Left lung (tissue), 10 donors: ENCODE data around the gene SARS2. TPM values are rescaled to one million over a fixed set of nuclear protein-coding genes. Genes with fewer than 3 reads are reported as not detected.
A peak's percentile ranks its signal among the peaks of the same experiment; 100 is the strongest.

ENCODE experiments used
- ATAC-seq: fragments of 200-7000 bp; cut with Tn5 transposase; one replicate; pipeline ENCODE4 v1.9.1; 2020; ENCODE audit warnings: moderate library complexity
- DNase-seq, 4 donors: peaks; one replicate each; pipeline ENCODE4 v3.0.0-alpha.2; 2013 to 2020
- H3K27ac ChIP-seq, 2 donors: fragments of 200-600 bp; sonication (generic) in 1 of 2; one replicate each; pipeline versions ENCODE4 v1.5.0 to v1.8.0; 2020 to 2021
- H3K27me3 ChIP-seq, 2 donors: fragments of 200-600 bp; sonication (generic) in 1 of 2; one replicate each; pipeline versions ENCODE4 v1.5.0 to v1.8.0; 2020 to 2021
- H3K36me3 ChIP-seq, 2 donors: fragments of 200-600 bp; sonication (generic) in 1 of 2; one replicate each; pipeline versions ENCODE4 v1.5.0 to v1.8.0; 2020 to 2021
- H3K4me1 ChIP-seq, 2 donors: fragments of 200-600 bp; one replicate each; pipeline ENCODE4 v1.8.0; 2021
- H3K4me3 ChIP-seq, 2 donors: fragments of 200-600 bp; sonication (generic) in 1 of 2; one replicate each; pipeline versions ENCODE4 v1.5.0 to v1.8.0; 2020 to 2021; ENCODE audit warnings: mild to moderate bottlenecking in 1 of 2
- H3K9me3 ChIP-seq, 2 donors: fragments of 200-600 bp; sonication (generic) in 1 of 2; one replicate each; pipeline versions ENCODE4 v1.5.0 to v1.8.0; 2020 to 2021
- intact Hi-C, 2 donors: fragments of 100-400 bp; cut with DNase I; formaldehyde crosslinking; loops; one replicate each; pipeline versions ENCODE4 v1.11.2 to v1.14.2; 2022
- polyA plus RNA-seq, 6 donors: library from polyadenylated mRNA; unstranded; fragments of 120-200 nt; gene quantifications; one replicate each; pipeline ENCODE4 v1.2.1, GENCODE V29; 2013; ENCODE audit not compliant: insufficient read length in 6 of 6
- total RNA-seq, 2 donors: library from RNA; stranded (reverse); fragmentation: NEBNext Ultra II Directional; extraction: Animal tissue kit (Norgen Biotek cat#: 25700); gene quantifications; one replicate each; pipeline ENCODE4 v1.2.1, GENCODE V29; 2021
- TF ChIP-seq, protein P1 (sequence below), 2 donors: fragments of 200-600 bp; sonication (generic) in 1 of 2; IDR thresholded peaks; one replicate each; pipeline versions ENCODE4 v1.5.0 to v1.8.0; 2021; ENCODE audit warnings: antibody characterized with exemption in 2 of 2
- donor health status: DM: no; HTN: yes; CAD: no.
- donor health status: DM: no; HTN: no; CAD: no.

SARS2 gene
- total and polyA plus RNA-seq, 8 donors: 15.4 to 43.8 (median 34.6) TPM

DNA sequence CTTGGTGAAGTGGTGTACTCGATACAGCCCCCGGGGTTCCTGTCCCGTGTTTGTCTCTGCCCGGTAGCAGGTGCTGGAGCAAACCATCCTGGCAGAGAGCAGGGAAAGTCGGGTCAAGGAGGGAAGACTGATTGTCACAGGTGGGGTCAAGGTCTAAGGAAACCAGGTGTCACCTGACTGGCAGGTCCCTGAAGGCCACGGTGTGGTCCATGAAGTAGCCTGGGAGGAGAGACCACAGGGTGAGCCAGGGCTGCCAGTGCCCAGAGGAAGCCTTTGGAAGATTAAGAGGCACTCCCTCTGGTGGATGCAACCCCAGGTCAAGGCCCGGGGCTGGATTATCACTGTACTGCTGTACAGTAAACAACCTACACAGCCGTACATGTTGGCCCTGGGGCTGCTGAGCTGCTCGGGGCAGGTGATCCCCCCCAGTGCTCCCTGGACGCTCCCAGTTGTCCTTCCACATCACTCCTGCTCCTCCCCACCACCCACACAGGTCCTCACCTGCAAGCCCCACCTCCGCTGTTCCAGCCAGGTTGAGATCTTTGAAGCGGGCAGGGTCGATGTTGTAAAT lies 12.6 kb downstream of the SARS2 start:
- intact Hi-C loops: no loop called here
- TF ChIP-seq, protein P1, sequence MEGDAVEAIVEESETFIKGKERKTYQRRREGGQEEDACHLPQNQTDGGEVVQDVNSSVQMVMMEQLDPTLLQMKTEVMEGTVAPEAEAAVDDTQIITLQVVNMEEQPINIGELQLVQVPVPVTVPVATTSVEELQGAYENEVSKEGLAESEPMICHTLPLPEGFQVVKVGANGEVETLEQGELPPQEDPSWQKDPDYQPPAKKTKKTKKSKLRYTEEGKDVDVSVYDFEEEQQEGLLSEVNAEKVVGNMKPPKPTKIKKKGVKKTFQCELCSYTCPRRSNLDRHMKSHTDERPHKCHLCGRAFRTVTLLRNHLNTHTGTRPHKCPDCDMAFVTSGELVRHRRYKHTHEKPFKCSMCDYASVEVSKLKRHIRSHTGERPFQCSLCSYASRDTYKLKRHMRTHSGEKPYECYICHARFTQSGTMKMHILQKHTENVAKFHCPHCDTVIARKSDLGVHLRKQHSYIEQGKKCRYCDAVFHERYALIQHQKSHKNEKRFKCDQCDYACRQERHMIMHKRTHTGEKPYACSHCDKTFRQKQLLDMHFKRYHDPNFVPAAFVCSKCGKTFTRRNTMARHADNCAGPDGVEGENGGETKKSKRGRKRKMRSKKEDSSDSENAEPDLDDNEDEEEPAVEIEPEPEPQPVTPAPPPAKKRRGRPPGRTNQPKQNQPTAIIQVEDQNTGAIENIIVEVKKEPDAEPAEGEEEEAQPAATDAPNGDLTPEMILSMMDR (IDR thresholded peaks at IDR 0.05): no peak
- no peak overlapping the region for H3K27ac ChIP-seq
- no peak overlapping the region for H3K4me3 ChIP-seq
- peaks cover 0 to 26% of the 10 kb centered on the region in 2 donors for H3K36me3 ChIP-seq
- H3K4me1 ChIP-seq: no peaks in the 10 kb centered on the region
- ATAC-seq (no peak), DNase-seq (no peak)
- H3K9me3 ChIP-seq: no peaks in the 10 kb centered on the region
- H3K27me3 ChIP-seq: no peaks in the 10 kb centered on the region

DNA sequence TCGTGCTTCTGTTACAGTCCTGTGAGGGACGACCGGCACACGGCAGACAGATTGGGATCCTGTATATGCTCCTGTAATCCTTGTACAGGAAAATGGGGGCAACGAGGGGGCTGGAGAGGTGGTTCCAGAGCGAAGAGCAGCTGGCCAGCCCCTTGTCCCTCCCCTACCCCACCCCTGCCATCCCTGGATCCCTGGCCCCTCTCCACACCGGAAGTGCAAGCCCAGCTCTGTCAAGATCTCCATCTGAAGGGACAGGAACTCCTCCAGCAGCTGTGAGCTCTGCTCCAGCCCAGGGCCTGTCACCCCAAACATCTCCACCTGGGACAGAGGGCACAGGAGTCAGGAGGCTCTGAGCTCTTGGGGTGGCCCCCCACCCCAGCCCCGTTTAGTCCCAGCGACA lies 13.0 kb downstream of the SARS2 start:
- no peaks in the 10 kb centered on the region for H3K4me1 ChIP-seq

DNA sequence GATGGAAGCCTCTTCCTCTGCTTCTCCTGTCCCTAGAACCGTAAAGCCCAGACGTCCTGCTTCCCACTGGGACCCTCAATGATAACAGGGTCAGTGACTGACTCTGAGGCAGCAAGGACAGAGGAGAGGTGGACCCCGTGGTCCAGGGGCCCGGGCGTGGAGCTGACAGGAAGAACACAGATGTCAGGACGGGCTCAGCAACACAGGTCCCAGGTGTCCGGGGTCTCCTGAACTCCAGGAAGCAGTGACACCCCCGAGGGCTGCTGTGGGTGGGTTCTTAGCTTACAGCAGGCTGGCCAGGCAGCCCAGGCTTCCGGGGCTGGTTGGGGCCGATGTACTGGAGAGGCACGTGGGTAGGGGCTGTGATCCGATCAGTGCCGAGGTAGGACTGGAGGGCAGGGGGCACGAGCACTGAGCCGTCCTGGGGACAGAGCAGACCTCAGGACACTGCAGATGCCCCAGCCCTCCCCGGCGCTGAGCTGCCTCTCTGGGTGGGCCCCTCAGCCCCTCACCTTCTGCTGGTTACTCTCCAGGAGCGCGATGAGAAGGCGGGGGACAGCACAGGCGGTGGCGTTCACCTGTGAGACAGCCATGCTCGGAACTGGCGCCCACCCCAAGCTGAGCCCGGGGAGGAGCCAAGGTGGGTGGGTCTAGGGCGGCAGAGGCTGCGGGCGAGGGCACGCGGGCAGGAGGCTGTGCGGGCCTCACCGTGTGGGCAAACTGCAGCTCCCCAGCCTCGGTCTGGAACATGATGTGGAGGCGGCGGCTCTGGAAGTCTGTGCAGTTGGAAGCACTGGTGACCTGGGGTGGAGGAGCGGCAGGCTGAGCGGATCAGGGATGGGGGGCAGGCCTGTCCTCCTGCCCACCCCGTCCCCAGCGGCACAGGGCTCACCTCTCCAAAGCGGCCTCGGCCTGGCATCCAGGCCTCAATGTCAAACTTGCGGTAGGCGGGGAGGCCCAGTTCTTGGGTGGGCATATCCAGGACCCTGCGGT lies 14.9 kb downstream of the SARS2 start:
- Histone ChIP-seq H3K4me3 (no peak overlapping the region), H3K4me1 (no peaks in the 10 kb centered on the region), H3K27ac (no peak overlapping the region), H3K27me3 (peaks cover 0 to 18% of the 10 kb centered on the region in 2 donors), H3K9me3 (no peaks in the 10 kb centered on the region), H3K36me3 (peaks cover 0 to 9% of the 10 kb centered on the region in 2 donors)
- ATAC-seq (no peak), DNase-seq (peak in 1 of 4 donors; percentile 71)
- intact Hi-C loops: no loop called here
- TF ChIP-seq, protein P1 (IDR thresholded peaks at IDR 0.05): no peak

More for the DNA sequence above, 13.0 kb downstream of the SARS2 start:
- peaks cover 0 to under 1% of the 10 kb centered on the region in 2 donors for H3K27me3 ChIP-seq
- no peaks in the 10 kb centered on the region for H3K9me3 ChIP-seq
- H3K27ac ChIP-seq: no peak overlapping the region
- ATAC-seq (no peak), DNase-seq (peak in 1 of 4 donors; percentile 34)
- peaks cover 0 to 24% of the 10 kb centered on the region in 2 donors for H3K36me3 ChIP-seq
- no peak overlapping the region for H3K4me3 ChIP-seq
- TF ChIP-seq, protein P1 (IDR thresholded peaks at IDR 0.05): no peak
- intact Hi-C loops: no loop called here

DNA sequence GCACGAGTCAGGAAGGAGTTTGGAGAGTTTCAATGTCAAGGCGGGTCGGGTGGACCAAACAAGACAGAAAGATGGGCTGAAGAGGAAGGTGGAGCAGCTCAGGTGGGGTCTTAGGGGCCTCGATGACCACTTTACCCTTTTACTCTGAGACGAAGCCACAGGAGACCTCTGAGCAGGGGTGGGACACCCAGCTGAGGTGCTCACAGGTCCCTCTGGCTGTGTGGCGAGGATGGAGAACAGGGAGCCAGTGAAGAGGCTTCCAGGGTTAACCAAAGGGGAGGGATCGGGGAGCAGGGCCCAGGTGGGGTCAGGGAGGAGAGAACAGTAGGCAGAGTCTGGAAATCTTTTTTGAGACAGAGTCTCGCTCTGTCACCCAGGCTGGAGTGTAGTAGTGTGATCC lies 16.6 kb downstream of the SARS2 start:
- ATAC-seq (no peak), DNase-seq (peak in 1 of 4 donors; percentile 35)
- H3K4me1 ChIP-seq: no peaks in the 10 kb centered on the region
- intact Hi-C loops: no loop called here
- H3K9me3 ChIP-seq: no peaks in the 10 kb centered on the region
- H3K27me3 ChIP-seq: peaks cover 0 to 18% of the 10 kb centered on the region in 2 donors
- TF ChIP-seq, protein P1 (IDR thresholded peaks at IDR 0.05): no peak
- no peak overlapping the region for H3K4me3 ChIP-seq
- H3K27ac ChIP-seq: no peak overlapping the region
- H3K36me3 ChIP-seq: peaks cover 0 to 14% of the 10 kb centered on the region in 2 donors
